Hepatocyte (in vitro differentiated cells): ENCODE data around the gene SMAGP.
"Not testable (repeated sequence)": the region's sequence is repeated elsewhere in the genome, so short reads cannot be mapped to it uniquely, and the experiment has no call there.

Experiments used
- EZH2 ChIP-seq: fragments of 200-600 bp; sonication (generic); IDR thresholded peaks from 2 replicates; pipeline ENCODE4 v1.6.1; 2016; ENCODE audit warnings: antibody characterized with exemption, mild to moderate bottlenecking, borderline replicate concordance
- TF ChIP-seq, protein P1 (sequence below): fragments of 200-600 bp; sonication (generic); IDR thresholded peaks from 2 replicates; pipeline ENCODE4 v1.5.1; 2016; ENCODE audit warnings: antibody characterized with exemption, mild to moderate bottlenecking; ENCODE audit not compliant: poor library complexity

DNA sequence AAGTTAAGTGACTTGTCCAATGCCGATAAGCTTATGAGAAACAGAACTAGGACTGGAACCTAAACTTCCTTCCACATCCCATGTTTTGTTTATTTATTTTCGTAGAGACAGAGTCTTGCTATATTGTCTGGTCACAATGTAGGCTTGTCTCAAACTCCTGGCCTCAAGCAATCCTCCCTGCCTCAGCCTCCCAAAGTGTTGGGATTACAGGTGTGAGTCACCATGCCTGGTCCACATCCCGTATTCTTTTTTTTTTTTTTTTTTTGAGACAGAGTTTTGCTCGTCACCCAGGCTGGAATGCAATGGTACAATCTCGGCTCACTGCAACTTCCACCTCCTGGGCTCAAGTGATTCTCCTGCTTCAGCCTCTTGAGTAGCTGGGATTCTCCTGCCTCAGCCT, 43.1 kb downstream of the SMAGP start:
- TF ChIP-seq, protein P1, sequence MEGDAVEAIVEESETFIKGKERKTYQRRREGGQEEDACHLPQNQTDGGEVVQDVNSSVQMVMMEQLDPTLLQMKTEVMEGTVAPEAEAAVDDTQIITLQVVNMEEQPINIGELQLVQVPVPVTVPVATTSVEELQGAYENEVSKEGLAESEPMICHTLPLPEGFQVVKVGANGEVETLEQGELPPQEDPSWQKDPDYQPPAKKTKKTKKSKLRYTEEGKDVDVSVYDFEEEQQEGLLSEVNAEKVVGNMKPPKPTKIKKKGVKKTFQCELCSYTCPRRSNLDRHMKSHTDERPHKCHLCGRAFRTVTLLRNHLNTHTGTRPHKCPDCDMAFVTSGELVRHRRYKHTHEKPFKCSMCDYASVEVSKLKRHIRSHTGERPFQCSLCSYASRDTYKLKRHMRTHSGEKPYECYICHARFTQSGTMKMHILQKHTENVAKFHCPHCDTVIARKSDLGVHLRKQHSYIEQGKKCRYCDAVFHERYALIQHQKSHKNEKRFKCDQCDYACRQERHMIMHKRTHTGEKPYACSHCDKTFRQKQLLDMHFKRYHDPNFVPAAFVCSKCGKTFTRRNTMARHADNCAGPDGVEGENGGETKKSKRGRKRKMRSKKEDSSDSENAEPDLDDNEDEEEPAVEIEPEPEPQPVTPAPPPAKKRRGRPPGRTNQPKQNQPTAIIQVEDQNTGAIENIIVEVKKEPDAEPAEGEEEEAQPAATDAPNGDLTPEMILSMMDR = not testable (repeated sequence)
- not testable (repeated sequence) for TF ChIP-seq EZH2
